K562 (cell line): Measurements from ENCODE around the gene YIF1A. TPM values are rescaled to one million over a fixed set of nuclear protein-coding genes. Genes with fewer than 3 reads are reported as not detected.

Source experiments
- CBFB ChIP-seq: sonication (generic); formaldehyde crosslinking; IDR thresholded peaks from 2 replicates; pipeline ENCODE4 v1.4.0; 2020; ENCODE audit warnings: mild to moderate bottlenecking, missing genetic modification reagents
- CREB5 ChIP-seq: fragments of 250-450 bp; sonication (Bioruptor Pico); IDR thresholded peaks from 2 replicates; pipeline ENCODE4 v1.5.0; 2020; ENCODE audit warnings: mild to moderate bottlenecking
- ESRRA ChIP-seq: fragments of 450-650 bp; IDR thresholded peaks from 2 replicates; pipeline ENCODE4 v1.6.1; 2014; ENCODE audit warnings: low read depth, mild to moderate bottlenecking, moderate library complexity, borderline replicate concordance
- ETV1 ChIP-seq: fragments of 450-650 bp; conservative IDR thresholded peaks from 2 replicates; pipeline ENCODE4 v1.6.1; 2016; ENCODE audit warnings: missing genetic modification characterization, control low read depth, low read depth, missing compliant biosample characterization
- ETV5 ChIP-seq: sonication (generic); formaldehyde crosslinking; IDR thresholded peaks from 2 replicates; pipeline ENCODE4 v1.4.0; 2020; ENCODE audit warnings: low read depth, mild to moderate bottlenecking, missing genetic modification reagents
- FIP1L1 ChIP-seq: fragments of 200-400 bp; formaldehyde crosslinking; IDR thresholded peaks from 2 replicates; pipeline ENCODE4 v1.6.1; 2018; ENCODE audit warnings: mild to moderate bottlenecking, low read depth, low read length; ENCODE audit not compliant: poor library complexity, severe bottlenecking
- HINFP ChIP-seq: fragments of 450-650 bp; conservative IDR thresholded peaks from 2 replicates; pipeline ENCODE4 v1.6.1; 2016; ENCODE audit warnings: missing genetic modification characterization, low read depth, mild to moderate bottlenecking, control low read depth, missing compliant biosample characterization
- KAT7 ChIP-seq: sonication (generic); formaldehyde crosslinking; IDR thresholded peaks from 2 replicates; pipeline ENCODE4 v1.8.0; 2022; ENCODE audit warnings: missing genetic modification reagents, mild to moderate bottlenecking, borderline replicate concordance
- MBD2 ChIP-seq: sonication (generic); IDR thresholded peaks from 2 replicates; pipeline ENCODE4 v1.6.1; 2016; ENCODE audit warnings: low read depth, borderline replicate concordance
- POLR2AphosphoS5 ChIP-seq: IDR thresholded peaks from 2 replicates; pipeline ENCODE4 v1.6.1; 2011; ENCODE audit warnings: mild to moderate bottlenecking, low read depth, low read length, moderate library complexity; ENCODE audit not compliant: control insufficient read depth, insufficient read depth
- TAF1 ChIP-seq: IDR thresholded peaks from 2 replicates; pipeline ENCODE4 v1.6.1; 2011; ENCODE audit warnings: mild to moderate bottlenecking, low read length, moderate library complexity; ENCODE audit not compliant: insufficient read depth, control insufficient read depth, severe bottlenecking; ENCODE audit errors: extremely low read depth
- TEAD1 ChIP-seq, 2 experiments: fragments of 450-650 bp in 1 of 2; sonication (generic) in 1 of 2; formaldehyde crosslinking; IDR thresholded peaks; 2 replicates each; pipeline versions ENCODE4 v1.4.0 to v1.8.0; 2020 to 2022; ENCODE audit warnings: mild to moderate bottlenecking in 2 of 2, missing genetic modification reagents in 1 of 2
- YY1 ChIP-seq, 3 experiments: IDR thresholded peaks; 2 replicates each; pipeline ENCODE4 v1.6.1; 2011; ENCODE audit warnings: low read length in 2 of 3, mild to moderate bottlenecking in 2 of 3, moderate library complexity in 2 of 3, borderline replicate concordance in 1 of 3, control low read depth in 1 of 3, low read depth in 1 of 3; ENCODE audit not compliant: insufficient read depth in 3 of 3, insufficient replicate concordance in 2 of 3, control insufficient read depth in 1 of 3, insufficient read length in 1 of 3; ENCODE audit errors: extremely low read depth in 1 of 3
- ZBTB11 ChIP-seq, 3 experiments: fragments of 200-800 bp in 1 of 3; fragments of 250-450 bp in 1 of 3; fragments of 450-650 bp in 1 of 3; sonication (Bioruptor Pico) in 1 of 3; sonication (Bioruptor generic) in 1 of 3; formaldehyde crosslinking in 1 of 3; IDR thresholded peaks; 2 replicates each; pipeline versions ENCODE4 v1.6.1 to v1.8.0; 2016 to 2022; ENCODE audit warnings: mild to moderate bottlenecking in 2 of 3, missing genetic modification characterization in 2 of 3, missing compliant biosample characterization in 1 of 3, moderate library complexity in 1 of 3
- ZBTB2 ChIP-seq: fragments of 450-650 bp; IDR thresholded peaks from 2 replicates; pipeline ENCODE4 v1.6.1; 2016; ENCODE audit warnings: antibody characterized with exemption
- ZC3H4 ChIP-seq: sonication (generic); formaldehyde crosslinking; IDR thresholded peaks from 2 replicates; pipeline ENCODE4 v1.9.0; 2021; ENCODE audit warnings: missing genetic modification reagents, borderline replicate concordance
- polyA plus RNA-seq, 8 experiments: library from polyadenylated mRNA; depleted of rRNA in 4 of 8; stranded (reverse) in 5 of 8; unstranded in 3 of 8; fragments of >200 nt; fragmentation: Nextera tagmentation in 2 of 8; fragmentation: Illumina TruSeq in 1 of 8; extraction: Ambion mirVana in 2 of 8; extraction: Trizol in 1 of 8; gene quantifications; 2 replicates each; pipeline versions ENCODE4 v1.2.1 to v1.2.3, GENCODE V29; 2011 to 2014; ENCODE audit warnings: inconsistent platforms in 1 of 8, missing spikeins in 1 of 8
- total RNA-seq, 7 experiments: library from RNA; depleted of rRNA in 6 of 7; stranded (reverse); fragments of >200 nt in 6 of 7; fragmentation: Illumina TruSeq in 2 of 7; extraction: Trizol in 2 of 7; gene quantifications; 2 replicates each; pipeline versions ENCODE4 v1.2.1 to v1.2.3, GENCODE V29; 2011 to 2021; ENCODE audit warnings: low replicate concordance in 1 of 7

YIF1A gene
- total and polyA plus RNA-seq, 9 of the 15 experiments (the other 6 are each of a cell fraction or from before 2014, with no cell fraction given) = 8.6 to 121 (median 77.2) TPM

GRCh38 chr11:66268244-66268951 lies 20.5 kb downstream of the YIF1A start, which contains the start of gene RAB1B (continued):
- TF ChIP-seq ZBTB2 (peak; percentile 93), TAF1 (peak; percentile 50), HINFP (tag) (peak; percentile 59; the same call in 1 of the 2 replicates), YY1 (IDR thresholded peaks at IDR 0.05; ENCODE audit: borderline replicate concordance in 1 of 3, control insufficient read depth in 1 of 3, extremely low read depth in 1 of 3, insufficient read depth in 3 of 3, insufficient read length in 1 of 3, insufficient replicate concordance in 2 of 3, low read depth in 1 of 3, low read length in 2 of 3) (peak; percentile 69 to 97 (median 93)), CREB5 (CRISPR knock-in tag) (no peak), CBFB (CRISPR knock-in tag) (0 out of 2 replicates have a peak, but pooled peaks have one; percentile 4), ETV1 (peak; percentile 44), MBD2 (peak; percentile 71), TEAD1 (CRISPR knock-in tag; IDR thresholded peaks at IDR 0.05) (0 out of 4 replicates have a peak, but pooled peaks of 1 of the 2 experiments have one; percentile 6), ZBTB11 (CRISPR knock-in tag; IDR thresholded peaks at IDR 0.05) (peak in 1 of 3 experiments; percentile 14; a peak in 1 of 6 replicates), ZC3H4 (CRISPR knock-in tag) (no peak), ETV5 (peak; percentile 6; the same call in 1 of the 2 replicates), ESRRA (peak; percentile 10), POLR2AphosphoS5 (peak; percentile 30), KAT7 (CRISPR knock-in tag) (peak; percentile 48; the same call in 1 of the 2 replicates), FIP1L1 (peak; percentile 55)
